GM10248 (cell line): ENCODE results near the gene SLC25A23.

Experiments used
- CTCF ChIA-PET: fragments of 300-600 bp; sonication (Branson Sonifier 250); formaldehyde crosslinking; extraction: SDS; loops from one replicate; lab custom pipeline; 2021; ENCODE audit warnings: antibody characterized with exemption; lab: Yijun Ruan, JAX
- POLR2A ChIA-PET: fragments of 350-650 bp; sonication (Branson Sonifier 250); formaldehyde crosslinking; extraction: SDS; loops from one replicate; lab custom pipeline; 2020; ENCODE audit warnings: antibody characterized with exemption; lab: Yijun Ruan, JAX
- DNase-seq: peaks from one replicate; pipeline ENCODE4 v3.0.0; 2012; ENCODE audit errors: extremely low spot score
- CTCF ChIP-seq: IDR thresholded peaks from 2 replicates; pipeline ENCODE4 v1.5.1; 2012; ENCODE audit warnings: mild to moderate bottlenecking, low read depth; ENCODE audit errors: extremely low read depth, missing control alignments, control extremely low read depth

Gene SLC25A23

GRCh38 chr19:6393983-6394412 is 65.6 kb downstream of the SLC25A23 start:
- no peak for DNase-seq

GRCh38 chr19:6393074-6393982 is 66.3 kb downstream of the SLC25A23 start, which contains the start of gene GTF2F1:
GTF2F1 (minus strand) TSS chr19:6393164; CDS start chr19:6392995, 169 bp downstream.
- ChIA-PET POLR2A (interaction anchor here (0.6 to 1.4 kb wide), 4 partner anchors 11 to 206 kb away, joined by 4 to 6 read pairs (median 4); partner anchors contain the start of gene ALKBH7), CTCF (interaction anchor here (1.3 to 1.5 kb wide), 3 partner anchors 16 to 174 kb away, joined by 3 to 5 read pairs (median 4); no protein-coding TSS in a partner anchor)
- peak; percentile 98 for DNase-seq
- TF ChIP-seq CTCF: no peak

More at GRCh38 chr19:6393983-6394412, 65.6 kb downstream of the SLC25A23 start:
- TF ChIP-seq CTCF: no peak
- ChIA-PET POLR2A (interaction anchor here (0.5 to 1.4 kb wide), 4 partner anchors 12 to 606 kb away, joined by 3 to 6 read pairs (median 4); partner anchors contain the start of gene ALKBH7), CTCF (interaction anchor here (1.3 to 1.4 kb wide), 2 partner anchors 17 to 175 kb away, joined by 4 to 5 read pairs; no protein-coding TSS in a partner anchor)

DNA sequence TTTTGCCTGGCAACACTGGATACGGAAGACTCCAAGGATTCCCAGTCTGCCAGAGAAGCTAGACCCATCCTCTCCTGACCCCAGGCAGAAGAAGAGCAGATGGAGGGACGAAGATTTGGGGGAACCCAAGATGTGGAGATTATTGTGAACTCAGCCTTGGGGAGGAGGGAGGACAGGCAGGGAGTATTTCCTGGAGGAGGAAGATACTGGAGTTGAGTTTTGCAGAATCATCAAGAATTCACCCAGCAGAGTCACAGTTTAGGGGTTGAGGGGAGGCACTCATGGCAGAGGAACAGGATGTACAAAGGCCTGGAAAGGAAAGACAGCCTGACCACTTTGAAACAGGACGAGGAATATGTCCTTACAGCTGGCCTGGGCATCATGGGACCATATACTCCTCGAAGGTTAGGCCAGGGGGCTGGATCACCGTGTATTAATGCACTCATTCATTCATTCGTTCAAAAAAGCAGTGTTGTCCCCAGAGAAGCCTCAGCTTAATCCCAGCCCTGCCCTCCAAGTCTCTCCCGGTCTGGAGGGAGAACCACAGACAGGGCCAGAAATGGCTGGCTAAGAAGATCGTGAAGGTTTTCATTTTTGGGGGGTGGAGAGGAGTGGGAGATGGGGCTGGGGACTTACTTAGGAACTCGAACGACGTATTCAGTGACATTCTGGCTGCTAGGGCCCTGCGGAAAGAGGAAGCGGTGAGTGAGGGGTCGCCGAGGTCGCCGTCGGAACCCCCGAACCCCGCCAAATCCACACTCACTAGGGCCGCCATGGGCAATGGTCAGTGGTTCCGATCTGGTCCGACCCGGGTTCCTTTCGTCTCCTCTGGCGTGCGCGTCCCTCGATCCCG is 67.1 kb downstream of the SLC25A23 start:
- POLR2A ChIA-PET: interaction anchor here (0.8 kb wide), 1 partner anchor 18 kb away, joined by 4 read pairs; no protein-coding TSS in a partner anchor
- CTCF ChIA-PET: interaction anchor here (1.3 to 1.5 kb wide), 2 partner anchors 15 to 174 kb away, joined by 3 to 4 read pairs; no protein-coding TSS in a partner anchor
- DNase-seq: no peak
- no peak for TF ChIP-seq CTCF
